Endothelial cell of umbilical vein (primary cell): ENCODE data around the gene DEFB108B. TPM values are rescaled to one million over a fixed set of nuclear protein-coding genes. Genes with fewer than 3 reads are reported as not detected.
"Not testable (repeated sequence)": the region's sequence is repeated elsewhere in the genome, so short reads cannot be mapped to it uniquely, and the experiment has no call there.

Source experiments
- BruUV-seq: library from RNA; stranded (reverse); fragments of 400-500 nt; replicated peaks from 2 replicates; lab custom pipeline; 2021; lab: Mats Ljungman, UMichigan
- CTCF ChIA-PET: fragments of 300-600, 350-600 bp; sonication (Branson Sonifier 250); formaldehyde crosslinking; loops from one replicate; lab custom pipeline; 2021; ENCODE audit warnings: antibody characterized with exemption, inconsistent platforms; lab: Charles Lee
- POLR2A ChIA-PET: fragments of 300-600, 350-600 bp; sonication (Branson Sonifier 250); formaldehyde crosslinking; loops from one replicate; lab custom pipeline; 2021; ENCODE audit warnings: antibody characterized with exemption, inconsistent platforms; lab: Charles Lee
- DNase-seq: peaks from one replicate; pipeline ENCODE4 v3.0.0-alpha.2; 2011; ENCODE audit warnings: low read depth, low spot score
- FAIRE-seq: peaks from 2 replicates; lab custom pipeline; 2011; peaks lifted over from hg19 to GRCh38; lab: Jason Lieb, UNC
- H2AFZ ChIP-seq: 2 replicates; pipeline ENCODE4 v1.6.0; 2012; ENCODE audit warnings: low read depth, low read length, control low read depth, inconsistent platforms
- H3K27ac ChIP-seq: 2 replicates; pipeline ENCODE4 v1.5.1; 2011; ENCODE audit warnings: low read depth, mild to moderate bottlenecking, control low read depth, low read length, moderate library complexity; ENCODE audit not compliant: insufficient read depth
- H3K27me3 ChIP-seq, 2 experiments: 2 replicates each; pipeline versions ENCODE4 v1.6.0 to v1.6.1; 2011; ENCODE audit warnings: low read length in 2 of 2, mixed read lengths in 1 of 2; ENCODE audit not compliant: control insufficient read depth in 2 of 2, insufficient read depth in 2 of 2
- H3K36me3 ChIP-seq, 2 experiments: 2 replicates in 1 of 2; 3 replicates in 1 of 2; pipeline ENCODE4 v1.5.1; 2011; ENCODE audit warnings: low read length in 2 of 2, mild to moderate bottlenecking in 1 of 2, moderate library complexity in 1 of 2; ENCODE audit not compliant: control insufficient read depth in 2 of 2, insufficient read depth in 2 of 2; ENCODE audit errors: extremely low read depth in 1 of 2
- H3K4me1 ChIP-seq: 3 replicates; pipeline ENCODE4 v1.5.1; 2011; ENCODE audit warnings: mild to moderate bottlenecking, low read length; ENCODE audit not compliant: control insufficient read depth, insufficient read depth; ENCODE audit errors: extremely low read depth
- H3K4me2 ChIP-seq: 2 replicates; pipeline ENCODE4 v1.6.1; 2011; ENCODE audit warnings: low read length, control low read depth, mixed read lengths; ENCODE audit not compliant: insufficient read depth
- H3K4me3 ChIP-seq, 3 experiments: fragments of 200-600 bp in 1 of 3; sonication (generic), shearing (Covaris generic) in 1 of 3; replicated peaks in 1 of 3; 2 replicates each; pipeline ENCODE4 v1.5.1; 2011 to 2016; ENCODE audit warnings: control low read depth in 3 of 3, low read length in 3 of 3, mild to moderate bottlenecking in 2 of 3, inconsistent platforms in 1 of 3, low read depth in 1 of 3, moderate library complexity in 1 of 3; ENCODE audit not compliant: insufficient read depth in 1 of 3
- H3K79me2 ChIP-seq: 2 replicates; pipeline ENCODE4 v1.6.0; 2012; ENCODE audit warnings: low read length, inconsistent platforms; ENCODE audit not compliant: control insufficient read depth, insufficient read depth
- H3K9ac ChIP-seq: replicated peaks from 2 replicates; pipeline ENCODE3; 2011; ENCODE audit warnings: low read length, control low read depth; ENCODE audit not compliant: insufficient read depth; ENCODE audit errors: extremely low read depth
- H3K9me1 ChIP-seq: replicated peaks from 3 replicates; pipeline ENCODE4 v1.6.0; 2011; ENCODE audit warnings: mild to moderate bottlenecking, low read length; ENCODE audit not compliant: control insufficient read depth, insufficient read depth; ENCODE audit errors: extremely low read depth
- H3K9me3 ChIP-seq: replicated peaks from 2 replicates; pipeline ENCODE4 v1.5.1; 2012; ENCODE audit warnings: low read length, inconsistent platforms; ENCODE audit not compliant: control insufficient read depth, insufficient read depth
- H4K20me1 ChIP-seq: replicated peaks from 2 replicates; pipeline ENCODE3; 2011; ENCODE audit warnings: mild to moderate bottlenecking, low read length; ENCODE audit not compliant: control insufficient read depth, insufficient read depth; ENCODE audit errors: extremely low read depth
- EZH2 ChIP-seq: IDR thresholded peaks from 2 replicates; pipeline ENCODE4 v1.6.1; 2012; ENCODE audit warnings: borderline replicate concordance, low read depth, mild to moderate bottlenecking, moderate library complexity, low read length, inconsistent platforms; ENCODE audit not compliant: severe bottlenecking
- FOS ChIP-seq: IDR thresholded peaks from 2 replicates; pipeline ENCODE4 v1.6.1; 2011; ENCODE audit warnings: mild to moderate bottlenecking, low read length, moderate library complexity, borderline replicate concordance; ENCODE audit not compliant: insufficient read depth
- JUN ChIP-seq: IDR thresholded peaks from 2 replicates; pipeline ENCODE4 v1.6.1; 2011; ENCODE audit warnings: borderline replicate concordance, low read depth; ENCODE audit not compliant: insufficient read length, insufficient read depth
- POLR2AphosphoS5 ChIP-seq: IDR thresholded peaks from 2 replicates; pipeline ENCODE4 v1.6.1; 2012; ENCODE audit warnings: low read depth, mild to moderate bottlenecking, control low read depth, low read length, moderate library complexity; ENCODE audit not compliant: insufficient read depth
- dilution Hi-C: fragments of 300-500 bp; cut with MboI; formaldehyde crosslinking; loops from one replicate; pipeline ENCODE4 v1.15.0; 2019; ENCODE audit warnings: low sequenced_read_pairs; ENCODE audit not compliant: extremely low pct_ligation_motif_present
- intact Hi-C: fragments of 100-400 bp; cut with micrococcal nuclease; formaldehyde crosslinking; loops from one replicate; pipeline ENCODE4 v1.10.0; 2022
- polyA plus RNA-seq, 4 experiments: library from polyadenylated mRNA; depleted of rRNA in 3 of 4; stranded (reverse) in 3 of 4; unstranded in 1 of 4; fragments of >200 nt; gene quantifications; 2 replicates each; pipeline versions ENCODE4 v1.2.1 to v1.2.3, GENCODE V29; 2011 to 2012; ENCODE audit warnings: missing spikeins in 1 of 4
- total RNA-seq: library from RNA; stranded (reverse); gene quantifications from 2 replicates; pipeline ENCODE4 v1.2.3, GENCODE V29; 2021
- TF ChIP-seq, protein P1 (sequence below): IDR thresholded peaks from 2 replicates; pipeline ENCODE4 v1.6.1; 2011; ENCODE audit not compliant: insufficient read depth, insufficient read length

The DEFB108B gene
- total and polyA plus RNA-seq, 2 donors (not counting 3 experiments of a cell fraction or from before 2014, with no cell fraction given), result not detected

- H3K9ac ChIP-seq, H4K20me1 ChIP-seq, H3K9me3 ChIP-seq, H3K9me1 ChIP-seq, DNase-seq, BruUV-seq, H3K4me2 ChIP-seq, dilution Hi-C loops, H3K79me2 ChIP-seq, H2AFZ ChIP-seq, H3K4me1 ChIP-seq, H3K36me3 ChIP-seq, H3K27me3 ChIP-seq: not testable (repeated sequence)
- peak; percentile 91 for FAIRE-seq
- ChIA-PET CTCF (interaction anchor here (1.4 kb wide), 1 partner anchor 14 kb away, joined by 4 read pairs; no protein-coding TSS in a partner anchor), POLR2A (interaction anchor here (0.7 kb wide), 2 partner anchors 74 to 627 kb away, joined by 4 to 5 read pairs; no protein-coding TSS in a partner anchor)
- TF ChIP-seq, protein P1, sequence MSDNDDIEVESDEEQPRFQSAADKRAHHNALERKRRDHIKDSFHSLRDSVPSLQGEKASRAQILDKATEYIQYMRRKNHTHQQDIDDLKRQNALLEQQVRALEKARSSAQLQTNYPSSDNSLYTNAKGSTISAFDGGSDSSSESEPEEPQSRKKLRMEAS, result peak; percentile 9
- Histone ChIP-seq H3K4me3 (peak overlapping the region in 2 of 3 experiments; percentile 19 to 65), H3K27ac (peak overlapping the region; percentile 28)
- intact Hi-C loops, result loop anchor here (10.0 kb wide), 1 partner anchor 332 kb away; the partner anchor contains the start of gene NADSYN1
Measured at GRCh38 chr11:71786848-71787097, 46.2 kb upstream of the DEFB108B start.

GRCh38 chr11:71787098-71787823 is 45.7 kb upstream of the DEFB108B start:
- Histone ChIP-seq H4K20me1 (no peaks in the 10 kb centered on the region), H3K4me2 (peak overlapping the region; percentile 30), H3K36me3 (no peaks in the 10 kb centered on the region), H3K9me3 (no peaks in the 10 kb centered on the region), H3K9me1 (no peaks in the 10 kb centered on the region), H3K27me3 (no peaks in the 10 kb centered on the region), H3K79me2 (no peaks in the 10 kb centered on the region), H3K4me1 (peaks cover 3% of the 10 kb centered on the region), H3K4me3 (peak overlapping the region; percentile 27 to 67 (median 65)), H2AFZ (peak overlapping the region; percentile 72), H3K9ac (peak overlapping the region; percentile 69), H3K27ac (peak overlapping the region; percentile 73)
- BruUV-seq, result no TSS peak
- intact Hi-C loops (loop anchor here (10.0 kb wide), 1 partner anchor 332 kb away; the partner anchor contains the start of gene NADSYN1), dilution Hi-C loops (no loop called here)
- FAIRE-seq, result no peak
- ChIA-PET POLR2A (interaction anchor here (0.7 kb wide), 2 partner anchors 73 to 627 kb away, joined by 4 to 5 read pairs; no protein-coding TSS in a partner anchor), CTCF (interaction anchor here (1.4 kb wide), 1 partner anchor 13 kb away, joined by 4 read pairs; no protein-coding TSS in a partner anchor)
- DNase-seq, result peak; percentile 98
- TF ChIP-seq JUN (no peak), POLR2AphosphoS5 (no peak), FOS (no peak), EZH2 (no peak)
- TF ChIP-seq, protein P1, result no peak

DNA sequence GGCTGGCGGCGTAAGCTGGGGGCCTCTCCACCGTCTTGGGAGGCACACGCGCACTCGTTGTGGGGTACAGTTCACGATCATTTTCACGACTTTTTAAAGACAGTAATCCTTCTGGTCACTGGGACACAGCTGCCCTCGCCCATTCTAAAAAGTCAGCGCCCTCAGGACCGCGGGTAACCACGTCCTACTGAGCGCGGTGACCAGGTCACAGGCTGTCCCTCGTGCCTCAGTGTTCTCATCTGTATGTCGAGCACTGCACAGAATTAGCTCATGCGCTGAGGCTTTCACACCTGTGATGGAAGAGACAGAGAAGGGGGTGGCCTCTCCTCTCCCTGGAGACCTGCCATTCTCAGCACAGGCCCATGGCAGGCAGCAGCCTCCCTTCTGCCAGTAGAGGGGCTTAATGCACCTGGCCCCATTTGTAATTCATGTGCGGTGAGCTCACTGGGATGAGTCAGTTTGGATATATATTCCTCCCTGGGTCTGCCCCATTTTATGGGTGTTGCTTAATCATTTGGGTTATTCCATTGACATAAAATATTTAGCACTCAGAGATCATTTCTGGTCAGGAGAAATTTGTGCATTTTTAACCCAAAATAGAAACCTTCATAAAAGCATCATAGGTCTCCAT is 45.1 kb upstream of the DEFB108B start:
- peak overlapping the region; percentile 72 for H2AFZ ChIP-seq
- H3K36me3 ChIP-seq, H3K9me3 ChIP-seq, H3K79me2 ChIP-seq, H3K4me1 ChIP-seq, H3K9me1 ChIP-seq, H3K27me3 ChIP-seq, H4K20me1 ChIP-seq, dilution Hi-C loops, POLR2A ChIA-PET, CTCF ChIA-PET: not testable (repeated sequence)
- peak overlapping the region; percentile 69 for H3K9ac ChIP-seq
- peak overlapping the region; percentile 73 for H3K27ac ChIP-seq
- intact Hi-C loops, result loop anchor here (10.0 kb wide), 1 partner anchor 333 kb away; the partner anchor contains the start of gene NADSYN1
- peak overlapping the region; percentile 30 for H3K4me2 ChIP-seq
- DNase-seq (peak; percentile 31), FAIRE-seq (peak; percentile 59)
- TSS peak; percentile 80 for BruUV-seq
- H3K4me3 ChIP-seq, result peak overlapping the region; percentile 27 to 67 (median 65)
